ENCODE data around the gene LITAFD.

GRCh38 chr16:8866884-8867215, 15.3 kb upstream of the LITAFD start:
- no peak for TF ChIP-seq CTCF (IDR thresholded peaks at IDR 0.05)
- TF ChIP-seq POLR2A (IDR thresholded peaks at IDR 0.05) = no peak

Data from uterus (tissue), 2 donors.